NCI-H345 (cell line): ENCODE measurements around the gene LTBP2.

Experiments
- DNase-seq: peaks from one replicate; lab custom pipeline; 2025; lab: John Stamatoyannopoulos, UW

Gene LTBP2

GRCh38 chr14:74526854-74527585, 85.0 kb downstream of the LTBP2 start:
- no peak for DNase-seq

GRCh38 chr14:74525361-74525851, 86.6 kb downstream of the LTBP2 start:
- DNase-seq = no peak

- no peak for DNase-seq
These were observed 87.3 kb downstream of the LTBP2 start for GRCh38 chr14:74524812-74525135.

GRCh38 chr14:74524076-74524811, 87.8 kb downstream of the LTBP2 start:
- DNase-seq = no peak

GRCh38 chr14:74522740-74523139, 89.3 kb downstream of the LTBP2 start:
- no peak for DNase-seq

- no peak for DNase-seq
These were observed 90.3 kb downstream of the LTBP2 start for GRCh38 chr14:74521756-74522155.

GRCh38 chr14:74519316-74520074, 92.5 kb downstream of the LTBP2 start:
- DNase-seq = no peak

GRCh38 chr14:74518221-74518620, 93.8 kb downstream of the LTBP2 start:
- no peak for DNase-seq

GRCh38 chr14:74517731-74518130, 94.3 kb downstream of the LTBP2 start:
- DNase-seq = no peak

- DNase-seq = no peak
These were observed 95.4 kb downstream of the LTBP2 start for GRCh38 chr14:74516451-74517160.

GRCh38 chr14:74515891-74516412, 96.1 kb downstream of the LTBP2 start:
- no peak for DNase-seq

- DNase-seq = no peak
These were observed 97.5 kb downstream of the LTBP2 start for GRCh38 chr14:74514471-74514941.

- no peak for DNase-seq
These were observed 99.8 kb downstream of the LTBP2 start for GRCh38 chr14:74511966-74512830.

GRCh38 chr14:74510959-74511409, 101.1 kb downstream of the LTBP2 start:
- DNase-seq = no peak

GRCh38 chr14:74510223-74510931, 101.7 kb downstream of the LTBP2 start:
- no peak for DNase-seq

GRCh38 chr14:74509587-74510222, 102.3 kb downstream of the LTBP2 start:
- DNase-seq = no peak

GRCh38 chr14:74508844-74509428, 103.1 kb downstream of the LTBP2 start:
- DNase-seq = no peak

GRCh38 chr14:74508292-74508731, 103.7 kb downstream of the LTBP2 start:
- peak; percentile 21 for DNase-seq

GRCh38 chr14:74507840-74508239, 104.2 kb downstream of the LTBP2 start:
- DNase-seq = no peak
